GM20000 (cell line): Measurements from ENCODE around the gene CASTOR2.
"Not testable (repeated sequence)": the region's sequence is repeated elsewhere in the genome, so short reads cannot be mapped to it uniquely, and the experiment has no call there.

Experiments used
- DNase-seq: peaks from one replicate; pipeline ENCODE4 v3.0.0; 2012; ENCODE audit warnings: low spot score
- TF ChIP-seq, protein P1 (sequence below): IDR thresholded peaks from 2 replicates; pipeline ENCODE4 v1.5.1; 2012; ENCODE audit warnings: mild to moderate bottlenecking, control low read depth; ENCODE audit errors: extremely low read depth, missing control alignments

Gene CASTOR2

GRCh38 chr7:74993121-74993520 lies 28.6 kb downstream of the CASTOR2 start:
- TF ChIP-seq, protein P1, sequence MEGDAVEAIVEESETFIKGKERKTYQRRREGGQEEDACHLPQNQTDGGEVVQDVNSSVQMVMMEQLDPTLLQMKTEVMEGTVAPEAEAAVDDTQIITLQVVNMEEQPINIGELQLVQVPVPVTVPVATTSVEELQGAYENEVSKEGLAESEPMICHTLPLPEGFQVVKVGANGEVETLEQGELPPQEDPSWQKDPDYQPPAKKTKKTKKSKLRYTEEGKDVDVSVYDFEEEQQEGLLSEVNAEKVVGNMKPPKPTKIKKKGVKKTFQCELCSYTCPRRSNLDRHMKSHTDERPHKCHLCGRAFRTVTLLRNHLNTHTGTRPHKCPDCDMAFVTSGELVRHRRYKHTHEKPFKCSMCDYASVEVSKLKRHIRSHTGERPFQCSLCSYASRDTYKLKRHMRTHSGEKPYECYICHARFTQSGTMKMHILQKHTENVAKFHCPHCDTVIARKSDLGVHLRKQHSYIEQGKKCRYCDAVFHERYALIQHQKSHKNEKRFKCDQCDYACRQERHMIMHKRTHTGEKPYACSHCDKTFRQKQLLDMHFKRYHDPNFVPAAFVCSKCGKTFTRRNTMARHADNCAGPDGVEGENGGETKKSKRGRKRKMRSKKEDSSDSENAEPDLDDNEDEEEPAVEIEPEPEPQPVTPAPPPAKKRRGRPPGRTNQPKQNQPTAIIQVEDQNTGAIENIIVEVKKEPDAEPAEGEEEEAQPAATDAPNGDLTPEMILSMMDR, result no peak
- no peak for DNase-seq

DNA sequence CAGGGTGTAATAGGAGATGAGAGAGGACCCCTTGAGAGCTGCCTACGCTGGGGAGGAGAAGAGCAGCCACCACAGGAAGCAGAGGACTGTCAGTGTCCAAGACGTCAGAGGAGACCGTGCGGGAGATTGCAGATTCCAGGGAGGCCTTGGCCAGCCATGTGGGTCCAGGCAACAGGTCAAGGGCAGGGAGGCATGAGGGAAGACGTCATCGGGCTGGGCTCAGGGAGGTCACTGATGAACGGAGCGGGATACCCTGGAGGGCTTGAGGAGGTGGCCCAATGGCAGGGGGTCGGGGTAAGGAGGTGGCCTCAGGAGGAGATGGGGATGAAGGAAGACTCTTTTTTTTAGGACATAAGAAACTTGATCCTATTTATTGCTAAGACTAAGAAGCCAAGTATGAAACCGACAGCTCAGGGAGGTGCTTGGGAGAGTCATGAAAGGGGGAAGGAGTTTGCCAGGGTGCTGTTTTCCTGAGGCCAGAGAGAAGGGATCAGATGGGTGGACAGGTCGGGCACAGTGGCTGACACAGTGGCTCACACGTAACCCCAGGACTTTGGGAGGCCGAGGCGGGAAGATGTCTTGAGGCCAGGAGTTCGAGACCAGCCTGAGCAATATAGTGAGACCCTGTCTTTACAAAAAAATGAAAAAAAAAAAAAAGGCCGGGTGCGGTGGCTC lies 30.5 kb downstream of the CASTOR2 start:
- DNase-seq, result not testable (repeated sequence)

DNA sequence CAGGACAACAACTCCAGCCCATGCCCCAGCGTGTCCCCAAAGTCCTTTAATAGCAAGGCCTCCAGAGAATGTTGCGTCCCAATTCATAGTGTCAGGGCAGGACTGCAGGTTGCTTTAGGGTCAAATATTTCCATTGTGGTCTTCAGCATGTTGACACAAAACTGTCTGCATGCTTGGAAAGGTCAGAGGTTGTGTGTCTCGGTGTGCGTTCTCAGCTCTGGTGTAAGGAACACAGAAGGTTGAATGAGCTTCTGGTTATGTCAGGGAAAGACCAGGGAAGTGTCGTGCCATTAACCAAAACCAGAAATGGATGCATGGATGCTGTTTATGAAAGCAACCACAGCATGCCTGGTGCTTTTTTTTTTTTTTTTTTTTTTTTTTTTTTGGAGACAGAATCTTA lies 31.9 kb downstream of the CASTOR2 start:
- not testable (repeated sequence) for DNase-seq

DNA sequence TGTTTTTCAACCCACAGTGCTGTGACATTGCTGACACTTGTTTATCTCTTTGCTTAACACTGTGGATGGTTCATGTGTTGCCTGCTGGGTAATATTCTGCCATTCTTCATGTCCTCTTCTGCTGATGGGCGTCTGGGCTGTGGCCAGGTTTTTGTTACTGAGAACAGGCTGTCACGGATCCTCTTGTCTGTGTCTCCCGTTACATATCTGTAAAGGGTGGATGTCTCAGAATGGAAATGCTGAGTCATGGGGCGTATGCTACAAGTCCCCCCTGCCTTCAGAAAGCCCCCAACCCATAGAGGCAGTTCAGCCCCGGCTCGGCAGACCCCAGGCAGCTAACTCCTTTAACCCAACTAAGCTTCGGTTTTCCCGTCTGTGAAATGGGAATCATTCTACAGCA lies 33.3 kb downstream of the CASTOR2 start:
- DNase-seq, result not testable (repeated sequence)

DNA sequence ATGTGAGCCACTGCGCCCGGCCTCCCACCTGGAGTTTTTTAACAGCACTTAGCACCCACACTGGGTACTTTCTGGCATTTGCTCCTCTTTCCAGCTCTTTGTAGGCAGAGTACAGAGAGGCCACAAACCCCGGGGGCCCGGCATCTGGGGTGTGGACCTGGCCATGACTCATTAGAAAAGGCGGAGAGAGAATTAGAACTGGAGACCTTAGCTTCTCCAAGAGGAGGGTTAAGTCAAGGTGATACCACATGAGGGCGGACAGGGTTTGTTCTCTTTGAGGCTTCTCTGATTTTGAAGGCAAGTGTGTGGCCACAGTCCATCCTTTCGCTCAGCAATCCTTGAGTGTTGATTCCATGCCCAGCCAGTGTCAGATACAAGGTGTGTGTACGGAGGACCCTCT lies 36.9 kb downstream of the CASTOR2 start:
- not testable (repeated sequence) for DNase-seq

DNA sequence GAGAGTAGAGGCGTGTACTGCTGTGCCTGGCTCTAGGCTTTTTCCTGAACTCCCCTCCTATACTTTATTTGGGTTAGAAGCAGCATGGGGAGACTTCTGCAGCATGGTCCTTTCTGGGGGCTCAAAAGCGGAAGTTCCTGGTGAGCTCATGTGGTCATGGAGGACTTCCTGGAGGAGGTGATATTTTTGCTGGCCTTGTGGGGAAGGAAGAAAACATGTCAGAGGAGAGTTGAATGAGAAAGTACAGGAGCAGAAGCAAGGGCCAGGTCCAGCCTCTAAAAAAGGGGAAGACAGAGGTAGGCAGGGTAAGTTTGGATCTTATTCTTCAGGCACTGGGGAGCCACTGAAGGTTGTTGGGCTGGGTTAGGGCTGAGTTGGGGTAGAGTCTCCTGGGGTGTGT lies 45.5 kb downstream of the CASTOR2 start:
- TF ChIP-seq, protein P1, result no peak
- no peak for DNase-seq

DNA sequence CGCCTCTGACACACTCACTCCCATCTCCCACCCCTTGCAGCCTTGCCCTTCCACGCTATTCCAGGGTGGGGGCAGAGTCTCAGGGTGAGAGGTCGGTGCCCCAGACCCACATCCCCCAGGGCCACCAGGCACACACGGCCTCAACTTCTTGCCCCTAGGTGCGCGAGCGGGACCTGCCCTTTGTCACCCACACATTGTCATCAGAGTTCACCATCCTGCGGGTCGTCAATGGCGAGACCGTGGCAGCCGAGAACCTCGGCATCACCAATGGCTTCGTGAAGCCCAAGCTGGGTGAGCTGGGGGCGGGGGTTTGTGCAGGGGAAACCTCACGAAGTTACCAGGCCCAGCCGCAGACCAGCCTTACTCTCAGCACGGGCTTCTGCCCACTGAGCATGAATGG lies 53.3 kb downstream of the CASTOR2 start:
- no peak for DNase-seq
- TF ChIP-seq, protein P1, result no peak

GRCh38 chr7:75018570-75019364 lies 54.3 kb downstream of the CASTOR2 start:
- TF ChIP-seq, protein P1, result no peak
- DNase-seq, result no peak

DNA sequence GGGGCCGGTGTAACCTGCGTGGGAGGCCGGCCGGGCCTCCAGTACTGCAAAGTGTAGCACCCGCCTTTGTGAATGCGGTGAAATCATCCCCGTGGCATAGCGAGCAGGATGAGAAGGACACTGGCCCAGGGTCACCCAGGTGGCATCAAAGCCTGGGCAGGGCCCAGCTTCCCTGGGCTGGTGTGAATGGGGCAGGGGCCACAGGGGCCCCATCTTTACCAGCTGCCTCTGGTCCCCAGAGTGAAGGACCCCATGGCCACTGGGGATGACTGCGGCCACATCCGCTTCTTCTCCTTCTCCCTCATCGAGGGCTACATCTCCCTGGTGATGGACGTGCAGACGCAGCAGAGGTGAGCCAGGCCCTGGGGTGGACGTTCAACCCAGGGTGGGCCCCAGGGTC lies 55.3 kb downstream of the CASTOR2 start:
- no peak for DNase-seq
- TF ChIP-seq, protein P1, result no peak
